Bone marrow (tissue), 2 donors: ENCODE results near the gene SOX13.
"Not testable (repeated sequence)": the region's sequence is repeated elsewhere in the genome, so short reads cannot be mapped to it uniquely, and the experiment has no call there.

Experiments
- DNase-seq, 2 donors: peaks; one replicate each; lab custom pipeline; 2025; lab: John Stamatoyannopoulos, UW

SOX13 gene

DNA sequence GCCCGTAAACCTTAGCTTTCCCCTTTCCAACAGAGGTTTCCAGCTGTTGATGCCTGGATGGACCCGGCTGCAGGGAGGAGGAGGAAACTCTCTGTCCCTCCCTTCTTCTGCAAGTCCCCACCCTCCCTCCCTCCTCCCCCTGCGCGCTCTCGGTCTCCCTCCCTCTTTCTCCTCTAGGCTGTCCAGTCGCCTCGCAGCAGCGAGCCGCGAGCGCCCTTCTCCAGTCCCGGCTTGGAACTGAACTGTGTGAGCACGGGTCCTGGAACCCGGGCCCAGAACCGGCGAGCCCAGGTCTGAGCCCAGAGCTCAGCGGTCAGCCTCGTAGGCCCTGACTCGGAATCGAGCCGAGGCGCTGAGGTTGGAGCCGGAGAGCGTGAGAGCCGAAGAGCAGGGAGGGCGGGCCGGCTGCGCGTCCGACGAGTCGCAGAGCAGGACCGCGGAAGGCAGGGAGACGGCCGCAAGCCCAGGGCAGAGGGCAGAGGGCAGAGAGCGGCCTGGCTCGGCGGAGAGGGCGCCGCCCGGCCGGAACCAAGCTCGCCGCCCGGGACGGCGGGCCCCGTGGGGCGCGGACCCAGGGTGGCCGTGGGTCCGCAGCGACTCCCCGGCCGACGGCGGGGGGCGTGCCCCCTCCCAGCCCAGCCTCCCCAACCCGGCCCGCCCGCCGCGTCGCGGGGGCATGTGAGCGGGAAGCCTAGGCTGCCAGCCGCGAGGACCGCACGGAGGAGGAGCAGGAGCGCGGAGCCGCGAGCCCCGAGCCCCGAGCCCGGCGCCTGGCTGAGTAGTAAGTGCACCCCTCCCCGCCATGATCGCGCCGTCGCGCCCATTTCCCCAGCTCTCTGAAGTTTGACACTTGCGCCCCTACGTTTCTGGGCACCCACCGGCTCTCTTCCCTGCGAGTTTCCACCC lies at the start of gene SOX13:
Gene SOX13, plus strand, starts transcription at position 185 of the 906 bp plus-strand sequence. CDS start 39,801 bp downstream, outside the sequence.
- peak; percentile 0 to 63 for DNase-seq

- DNase-seq, result no peak
These were observed 46.8 kb upstream of the SOX13 start for GRCh38 chr1:204025917-204026707.

GRCh38 chr1:204027446-204027845 lies 45.5 kb upstream of the SOX13 start:
- DNase-seq, result no peak

DNA sequence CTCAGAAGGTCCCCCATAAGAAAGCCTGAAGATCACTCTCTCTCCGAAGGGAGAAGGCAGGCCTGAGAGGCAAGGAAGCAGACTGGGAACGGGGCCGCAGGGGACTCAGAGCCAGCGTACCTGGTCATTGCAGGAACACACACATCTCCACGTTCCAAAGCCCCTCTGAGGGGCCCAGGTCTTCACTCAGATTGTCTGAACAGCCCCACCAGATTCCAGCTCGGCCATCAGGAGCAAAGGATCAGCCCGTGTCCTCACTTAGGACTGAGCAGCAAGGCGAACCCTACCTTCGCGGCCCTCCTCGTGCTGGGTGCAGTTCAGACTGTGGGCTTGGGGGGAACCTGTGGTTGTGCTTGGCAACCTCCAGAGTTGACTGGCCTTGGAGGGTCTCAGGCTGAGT lies 43.9 kb upstream of the SOX13 start:
- DNase-seq, result no peak

GRCh38 chr1:204031098-204031710 lies 41.7 kb upstream of the SOX13 start:
- no peak for DNase-seq

- DNase-seq, result peak in 1 of 2 donors; percentile 2
These were observed 40.2 kb upstream of the SOX13 start for GRCh38 chr1:204032642-204033235.

- no peak for DNase-seq
These were observed 39.6 kb upstream of the SOX13 start for GRCh38 chr1:204033306-204033705.

DNA sequence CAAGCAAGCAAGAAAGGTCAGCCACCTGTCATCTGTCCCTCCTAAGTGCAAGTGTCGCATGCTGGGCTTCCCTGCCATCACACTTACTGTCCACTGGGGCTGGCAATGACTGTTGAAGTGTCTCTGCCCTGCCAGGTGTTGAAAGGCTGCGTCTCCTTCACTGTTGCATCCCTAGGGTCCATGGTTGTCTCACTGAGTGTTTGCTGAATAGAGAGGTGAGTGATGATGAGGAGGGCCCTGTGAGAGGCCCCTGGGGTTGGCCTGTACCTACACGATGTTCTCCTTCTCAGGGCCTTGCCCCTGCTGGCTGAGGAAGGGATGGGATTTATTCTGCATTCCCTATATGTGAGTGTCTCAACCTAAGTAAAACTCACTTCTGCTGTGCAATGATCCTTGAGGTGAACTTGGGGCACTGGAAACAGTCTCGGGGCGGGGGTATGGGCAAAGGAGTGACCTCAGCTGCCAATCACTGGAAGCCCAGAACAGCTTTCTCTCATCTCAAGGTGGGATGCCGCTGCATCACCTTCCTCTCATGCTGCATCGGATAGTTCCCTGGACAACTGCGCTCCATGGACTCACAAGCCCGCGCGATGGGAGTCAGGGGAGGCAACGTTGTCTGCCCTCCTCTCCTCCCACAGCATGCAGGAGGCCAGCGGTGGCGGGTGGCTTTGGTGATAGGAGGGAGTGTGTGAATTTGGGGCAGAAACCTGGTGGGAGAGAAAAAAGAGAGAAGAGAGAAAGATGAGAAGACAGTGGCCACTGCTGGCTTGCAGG lies 35.8 kb upstream of the SOX13 start:
- no peak for DNase-seq

- no peak for DNase-seq
These were observed 31.6 kb upstream of the SOX13 start for GRCh38 chr1:204041232-204041767.

DNA sequence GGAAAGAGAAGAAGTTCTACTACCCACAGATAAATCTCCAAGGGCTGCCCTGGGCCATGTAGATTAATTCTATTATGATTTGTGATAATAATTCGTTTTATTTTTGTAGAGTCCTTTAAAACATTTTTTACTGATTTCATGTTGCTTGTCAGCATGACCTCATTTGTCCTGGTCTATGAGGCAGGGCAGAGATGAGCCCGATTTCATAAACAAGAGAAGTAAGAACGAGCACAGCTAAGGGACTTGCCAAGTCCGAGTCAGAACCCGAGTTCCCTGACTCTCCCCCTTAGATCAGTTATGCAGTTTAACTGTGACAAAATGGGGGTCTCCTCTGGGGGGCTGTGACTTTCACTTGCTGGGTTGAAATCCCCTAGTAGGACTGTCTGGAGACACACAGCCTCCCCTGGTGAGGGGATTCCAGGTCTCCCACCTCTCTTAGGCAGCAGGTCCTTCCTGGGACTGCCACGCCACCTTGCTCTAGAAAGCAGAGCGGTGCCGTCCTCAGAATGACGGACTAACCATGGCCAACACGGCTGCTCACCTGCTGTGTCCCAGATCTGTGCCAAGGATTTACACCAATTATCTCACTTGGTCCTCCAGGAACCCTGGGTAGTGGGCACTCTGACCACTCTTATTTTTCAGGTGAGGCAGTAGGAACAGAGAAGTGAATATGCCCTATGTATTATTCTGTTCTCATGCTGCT lies 31.0 kb upstream of the SOX13 start:
- no peak for DNase-seq

GRCh38 chr1:204042516-204042915 lies 30.4 kb upstream of the SOX13 start:
- no peak for DNase-seq

DNA sequence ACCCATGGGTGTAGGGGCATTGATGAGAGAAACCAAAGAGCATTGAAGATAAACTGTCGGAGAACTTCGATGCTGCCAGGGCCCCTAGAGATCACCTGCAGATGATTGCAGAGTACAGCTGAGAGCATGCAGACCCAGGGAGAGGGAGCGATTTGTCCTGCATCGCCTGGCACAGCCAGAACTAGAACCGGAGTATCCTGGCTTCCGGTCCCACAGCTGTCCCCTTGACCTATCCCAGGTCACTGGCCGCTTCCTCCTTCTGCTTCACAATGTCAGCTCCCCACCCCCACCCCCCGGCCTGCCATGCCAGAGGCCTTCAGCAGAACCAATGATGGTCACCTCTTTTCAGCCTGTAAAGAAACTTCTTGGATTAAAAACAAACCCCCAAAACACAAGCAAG lies 29.2 kb upstream of the SOX13 start:
- DNase-seq, result no peak

DNA sequence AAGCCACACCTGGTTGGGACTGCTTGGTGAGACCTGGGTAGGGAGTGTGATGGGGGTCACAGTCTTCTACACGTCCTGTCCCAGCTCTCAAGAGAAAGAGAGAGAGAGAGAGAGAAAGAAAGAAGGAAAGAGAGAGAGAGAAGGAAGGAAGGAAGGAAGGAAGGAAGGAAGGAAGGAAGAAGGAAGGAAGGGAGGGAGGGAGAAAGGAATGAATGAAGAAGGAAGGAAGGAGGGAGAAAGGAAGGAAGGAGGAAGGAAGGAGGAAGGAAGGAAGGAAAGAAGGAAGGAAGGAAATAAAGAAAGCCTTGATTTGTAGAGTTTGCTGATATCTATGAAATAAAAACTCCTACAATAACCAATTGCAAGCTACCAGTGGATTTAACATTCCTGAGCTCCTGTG lies 28.5 kb upstream of the SOX13 start:
- DNase-seq, result no peak

DNA sequence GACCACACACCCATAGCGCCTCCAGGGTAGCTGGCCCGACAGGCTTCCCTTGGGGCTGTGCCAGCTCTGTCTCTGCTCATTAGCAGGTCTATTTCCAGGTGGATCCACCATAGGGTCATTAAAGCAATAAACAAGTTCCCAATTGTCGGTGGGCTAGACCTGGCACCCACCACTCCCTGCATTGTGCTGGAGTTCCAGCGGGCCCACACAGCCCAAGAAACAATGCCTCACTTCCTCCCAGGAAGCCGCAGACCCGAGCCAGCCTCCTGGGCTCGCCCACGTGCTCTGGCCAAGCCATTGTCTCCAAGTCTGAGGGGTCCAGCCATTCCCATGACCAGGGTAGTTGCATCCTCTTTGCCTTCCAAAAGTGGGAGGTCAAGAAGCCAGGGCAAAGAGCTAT lies 27.5 kb upstream of the SOX13 start:
- no peak for DNase-seq

DNA sequence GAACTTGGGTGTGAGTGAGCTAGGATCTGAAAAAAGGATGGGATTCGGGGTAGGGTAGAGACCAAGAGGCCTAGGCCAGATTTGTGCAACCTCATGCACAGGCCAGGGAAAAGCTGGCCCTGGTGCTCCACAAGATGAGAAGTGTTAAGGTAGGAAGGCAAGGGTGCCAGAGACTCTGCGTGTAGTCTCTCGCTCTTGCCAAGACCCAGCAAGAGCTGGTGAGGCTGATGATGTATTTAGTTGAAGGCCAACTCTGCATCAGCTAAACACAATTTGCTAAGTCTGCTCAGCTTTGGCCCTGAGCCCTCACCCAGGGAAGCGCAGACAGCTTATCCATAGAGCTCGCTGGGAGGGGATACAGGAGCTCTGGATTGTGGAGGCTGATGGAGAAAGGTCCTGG lies 26.6 kb upstream of the SOX13 start:
- DNase-seq, result no peak

DNA sequence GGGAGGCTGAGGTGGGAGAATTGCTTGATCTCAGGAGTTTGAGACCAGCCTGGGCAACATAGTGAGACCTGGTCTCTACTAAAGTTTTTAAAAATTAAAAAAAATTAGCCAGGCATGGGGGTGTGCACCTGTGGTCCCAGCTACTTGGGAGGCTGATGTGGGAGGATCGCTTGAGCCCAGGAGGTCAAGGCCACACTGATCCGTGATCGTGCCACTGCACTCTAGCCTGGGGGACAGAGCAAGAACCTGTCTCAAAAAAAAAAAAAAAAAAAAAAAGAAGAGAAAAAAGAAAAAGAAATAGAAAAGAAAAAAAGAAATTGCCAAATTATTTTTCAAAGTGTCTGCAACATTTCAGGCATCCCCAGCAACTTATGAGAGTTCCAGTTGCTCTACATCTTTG lies 24.1 kb upstream of the SOX13 start:
- not testable (repeated sequence) for DNase-seq

DNA sequence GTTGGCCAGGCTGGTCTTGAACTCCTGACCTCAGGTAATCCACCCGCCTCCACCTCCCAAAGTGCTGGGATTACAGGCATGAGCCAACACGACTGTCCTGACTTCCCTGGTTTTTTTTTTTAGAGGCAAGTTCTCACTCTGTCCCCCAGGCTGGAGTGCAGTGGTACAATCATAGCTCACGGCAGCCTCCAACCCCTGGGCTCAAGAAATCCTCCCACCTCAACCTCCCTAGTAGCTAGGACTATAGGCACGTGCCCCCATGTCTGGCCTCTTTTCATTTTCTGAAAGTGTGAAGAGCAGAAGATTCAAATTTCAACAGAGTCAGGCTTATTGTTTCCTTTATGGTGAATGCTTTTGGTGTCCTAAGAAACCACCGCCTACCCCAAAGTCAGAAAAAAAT lies 21.7 kb upstream of the SOX13 start:
- DNase-seq, result no peak

- no peak for DNase-seq
These were observed 21.2 kb upstream of the SOX13 start for GRCh38 chr1:204051718-204052117.

- no peak for DNase-seq
These were observed 19.0 kb upstream of the SOX13 start for GRCh38 chr1:204053893-204054292.

DNA sequence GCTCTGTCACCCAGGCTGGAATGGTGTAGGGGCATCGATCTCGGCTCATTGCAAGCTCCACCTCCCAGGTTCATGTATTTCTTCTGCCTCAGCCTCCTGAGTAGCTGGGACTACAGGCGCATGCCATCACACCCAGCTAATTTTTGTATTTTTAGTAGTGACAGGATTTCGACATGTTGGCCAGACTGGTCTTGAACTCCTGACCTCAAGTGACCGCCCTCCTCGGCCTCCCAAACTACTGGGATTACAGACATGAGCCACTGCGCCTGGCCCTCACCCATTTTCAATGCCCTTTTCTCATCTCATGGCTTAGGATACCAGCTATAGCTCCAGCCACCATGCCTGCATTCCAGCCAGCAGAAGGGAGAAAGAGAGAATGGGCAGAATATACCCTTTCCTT lies 12.9 kb upstream of the SOX13 start:
- DNase-seq, result no peak

DNA sequence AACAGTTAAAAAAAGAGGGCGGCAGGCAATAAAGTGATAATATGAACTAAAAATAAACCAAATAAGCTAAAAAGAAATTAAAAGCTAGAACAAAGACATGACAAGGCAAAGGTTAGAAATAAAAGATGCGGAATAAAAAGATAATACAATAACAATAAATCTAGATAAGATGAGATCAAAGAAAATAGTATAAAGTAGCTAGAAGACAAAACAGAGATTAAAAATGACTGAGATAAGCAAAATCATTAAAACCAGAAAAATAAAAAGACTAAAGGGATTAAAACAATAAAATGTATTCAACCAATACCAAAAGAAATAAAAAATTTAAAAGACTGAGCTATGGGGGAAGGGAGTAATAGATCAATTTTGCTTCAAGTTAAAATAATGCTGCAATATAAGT lies 10.8 kb upstream of the SOX13 start:
- no peak for DNase-seq
